PC-3 (cell line): Measurements from ENCODE around the gene CLDN8.

Experiments used
- CTCF ChIP-seq: fragments of 300-600 bp; sonication (generic); conservative IDR thresholded peaks from 2 replicates; pipeline ENCODE4 v1.5.1; 2017; ENCODE audit warnings: antibody characterized with exemption, low read depth, mild to moderate bottlenecking, low read length
- EZH2 ChIP-seq: fragments of 300-600 bp; sonication (generic); IDR thresholded peaks from one replicate; pipeline ENCODE4 v1.6.1; 2017; ENCODE audit warnings: antibody characterized with exemption, mild to moderate bottlenecking, low read length; ENCODE audit not compliant: unreplicated experiment
- EZH2phosphoT487 ChIP-seq: fragments of 300-600 bp; sonication (generic); IDR thresholded peaks from 2 replicates; pipeline ENCODE4 v1.6.1; 2018; ENCODE audit warnings: mild to moderate bottlenecking, antibody characterized with exemption, low read length, borderline replicate concordance

GRCh38 chr21:30166705-30167104, 49.2 kb downstream of the CLDN8 start, which contains the start of gene CLDN17:
- no peak for TF ChIP-seq CTCF
- no peak for TF ChIP-seq EZH2
- TF ChIP-seq EZH2phosphoT487 = no peak
